ENCODE results near the gene ENAH.
"Not testable (repeated sequence)": the region's sequence is repeated elsewhere in the genome, so short reads cannot be mapped to it uniquely, and the experiment has no call there.

The ENAH gene

DNA sequence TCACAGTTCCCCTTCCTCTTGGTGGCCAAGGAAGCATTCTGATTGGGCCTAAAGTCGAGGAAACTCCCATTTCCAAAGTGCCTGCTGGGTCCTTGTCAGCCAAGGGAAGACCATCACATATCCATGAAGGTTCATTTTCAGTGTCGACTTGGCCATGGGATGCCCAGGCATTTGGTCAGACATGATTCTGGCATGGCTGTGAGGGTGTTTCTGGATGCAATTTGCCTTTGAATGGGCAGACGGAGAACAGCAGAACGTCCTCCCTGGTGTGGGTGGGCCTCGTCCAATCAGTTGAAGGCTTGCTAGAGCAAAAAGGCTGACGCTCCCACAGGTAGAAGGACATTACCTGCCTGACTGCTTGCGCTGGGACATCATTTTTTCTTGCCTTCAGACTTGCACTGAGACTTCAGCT is 176.8 kb downstream of the ENAH start:
- no peak for DNase-seq (ENCODE audit: low read depth in 1 of 2, low spot score in 1 of 2)

DNA sequence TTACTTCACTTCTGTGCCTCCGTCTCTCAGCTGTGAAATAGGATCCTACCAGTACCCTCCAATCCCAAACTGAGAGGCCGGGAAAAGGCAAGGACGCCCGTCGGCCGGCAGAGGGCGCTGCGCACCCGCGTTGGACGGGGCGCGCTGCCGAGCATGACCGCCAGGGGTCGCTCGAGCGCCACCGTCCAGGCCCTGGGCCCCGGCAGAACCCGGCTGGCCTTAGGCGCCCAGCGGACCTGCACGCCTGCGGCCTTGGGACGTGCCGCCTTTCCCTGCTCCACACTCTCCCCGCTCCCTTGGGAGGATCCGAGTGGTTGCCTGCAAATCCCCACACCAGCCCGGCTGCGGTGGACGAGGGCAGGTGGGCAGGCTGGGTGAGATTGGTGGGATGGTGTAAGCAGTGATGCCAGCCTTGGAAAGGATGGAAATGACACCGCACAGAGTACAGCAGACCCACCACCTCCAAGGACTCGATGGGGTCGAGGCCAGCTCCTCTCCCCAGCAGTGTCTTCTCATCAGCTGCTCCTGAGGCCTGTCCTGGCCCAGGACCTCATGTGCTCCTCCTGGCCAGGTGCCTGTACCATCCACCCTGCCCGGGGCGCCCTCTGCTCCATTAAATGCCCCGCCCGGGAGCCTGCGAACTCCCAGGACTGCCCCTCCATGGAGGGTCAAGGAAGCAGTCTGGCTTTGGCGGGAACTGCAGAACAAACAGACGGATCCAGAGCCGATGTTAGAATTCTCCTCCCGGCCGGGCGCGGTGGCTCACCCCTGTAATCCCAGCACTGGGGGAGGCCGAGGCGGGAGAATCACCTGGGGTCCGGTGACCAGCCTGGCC is 177.7 kb downstream of the ENAH start:
- DNase-seq (ENCODE audit: low read depth in 1 of 2, low spot score in 1 of 2) = peak; percentile 53 to 59

DNA sequence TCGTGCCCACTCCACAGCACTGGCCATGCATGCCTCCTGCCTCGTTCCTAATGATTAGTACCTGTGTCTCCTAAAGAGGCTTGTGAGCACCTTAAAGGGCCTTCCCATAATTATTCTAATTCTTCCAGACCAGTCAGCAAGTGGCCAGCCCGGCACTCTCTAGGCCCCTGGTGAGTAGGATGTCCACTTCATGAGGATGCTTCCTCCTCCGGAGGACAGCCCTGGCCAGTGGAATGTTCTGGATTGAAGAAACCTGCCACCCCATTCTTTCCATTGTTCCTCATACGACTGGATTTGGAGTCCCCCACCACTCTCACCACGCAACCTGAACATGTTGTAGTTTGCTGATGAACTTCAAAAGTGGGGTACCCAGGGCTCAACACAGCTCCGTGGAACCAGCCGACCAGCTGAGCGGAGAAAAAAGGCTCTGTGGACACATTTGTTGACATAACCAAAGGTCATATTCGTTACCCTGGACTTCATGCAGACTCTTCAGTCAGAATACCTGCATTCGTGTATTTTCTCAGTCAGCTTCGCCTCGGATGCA is 178.4 kb downstream of the ENAH start:
- DNase-seq (ENCODE audit: low read depth in 1 of 2, low spot score in 1 of 2) = no peak

DNA sequence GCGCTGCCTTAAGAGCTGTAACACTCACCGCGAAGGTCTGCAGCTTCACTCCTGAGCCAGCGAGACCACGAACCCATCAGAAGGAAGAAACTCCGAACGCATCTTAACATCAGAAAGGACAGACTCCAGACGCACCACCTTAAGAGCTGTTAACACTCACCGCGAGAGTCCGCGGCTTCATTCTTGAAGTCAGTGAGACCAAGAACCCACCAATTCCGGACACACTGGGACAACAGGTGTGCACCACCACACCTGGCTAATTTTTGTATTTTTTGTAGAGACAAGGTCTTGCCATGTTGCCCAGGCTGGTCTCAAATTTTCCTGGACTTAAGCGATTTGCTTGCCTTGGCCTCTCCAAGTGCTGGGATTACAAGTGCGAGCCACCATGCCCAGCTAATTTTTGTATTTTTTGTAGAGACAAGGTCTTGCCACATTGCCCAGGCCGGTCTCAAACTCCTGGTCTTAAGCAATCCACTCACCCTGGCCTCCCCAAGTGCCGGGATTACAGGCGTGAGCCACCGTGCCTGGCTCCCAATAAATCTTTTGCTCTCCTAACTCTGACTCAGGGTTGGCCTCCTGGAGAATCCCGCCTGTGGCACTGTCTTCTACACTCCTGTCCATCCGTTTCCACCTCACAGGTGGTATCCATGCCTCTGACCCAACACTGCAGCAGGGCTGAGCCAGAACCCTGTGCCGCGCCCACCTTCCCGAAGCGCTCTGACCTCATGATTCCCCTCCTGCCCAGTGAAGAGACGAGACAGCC is 179.1 kb downstream of the ENAH start:
- DNase-seq (ENCODE audit: low read depth in 1 of 2, low spot score in 1 of 2) = not testable (repeated sequence)

DNA sequence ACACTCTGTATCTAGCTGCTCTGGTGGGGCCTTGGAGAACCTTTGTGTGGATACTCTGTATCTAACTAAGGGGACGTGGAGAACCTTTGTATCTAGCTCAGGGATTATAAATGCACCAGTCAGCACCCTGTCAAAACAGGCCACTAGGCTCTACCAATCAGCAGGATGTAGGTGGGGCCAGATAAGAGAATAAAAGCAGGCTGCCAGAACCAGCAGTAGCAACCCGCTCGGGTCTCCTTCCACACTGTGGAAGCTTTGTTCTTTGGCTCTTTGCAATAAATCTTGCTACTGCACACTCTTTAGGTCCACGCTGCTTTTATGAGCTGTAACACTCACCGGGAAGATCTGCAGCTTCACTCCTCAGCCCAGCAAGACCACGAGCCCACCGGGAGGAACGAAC is 179.7 kb downstream of the ENAH start:
- not testable (repeated sequence) for DNase-seq (ENCODE audit: low read depth in 1 of 2, low spot score in 1 of 2)

DNA sequence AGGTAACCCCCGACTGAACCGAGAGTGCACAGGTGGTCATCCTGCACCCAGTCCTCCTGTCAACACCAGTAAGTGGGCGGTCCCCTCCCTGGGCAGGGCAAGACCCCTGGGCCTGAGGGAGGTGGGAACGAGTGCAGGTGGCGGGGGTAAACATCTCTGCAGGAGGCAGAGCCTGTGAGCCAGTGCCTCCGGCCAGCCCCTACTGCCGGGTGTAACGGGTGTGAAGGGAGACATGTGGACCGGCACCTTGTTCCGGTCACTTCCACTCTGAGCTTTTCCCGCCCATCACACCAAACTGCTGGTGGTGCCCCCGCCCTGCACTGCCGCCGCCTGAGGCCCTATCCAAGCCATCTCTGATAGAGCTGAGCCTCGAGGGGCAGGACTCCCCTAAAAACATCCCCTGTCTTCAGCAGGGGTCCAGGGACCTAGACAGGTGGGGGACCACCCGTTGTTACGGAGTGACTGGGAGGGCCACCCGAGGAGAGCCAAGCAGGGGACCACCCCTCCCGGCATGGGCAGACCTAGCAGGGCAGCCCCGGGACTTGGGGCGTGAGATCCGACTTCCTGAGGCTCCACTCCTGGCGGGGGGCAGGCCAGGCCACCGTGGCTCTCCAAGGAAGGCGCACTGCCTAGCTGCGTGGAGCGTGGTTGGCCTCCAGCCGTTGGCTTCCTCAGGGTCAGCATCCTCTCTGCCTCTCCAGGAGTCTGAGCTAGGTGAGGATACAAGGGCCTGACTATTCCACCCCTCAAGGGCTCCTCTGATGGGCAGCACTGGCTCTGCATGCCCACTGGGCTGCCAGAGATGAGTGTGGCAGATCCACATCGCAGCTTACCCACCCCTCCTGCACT is 181.2 kb downstream of the ENAH start:
- no peak for DNase-seq (ENCODE audit: low read depth in 1 of 2, low spot score in 1 of 2)

DNA sequence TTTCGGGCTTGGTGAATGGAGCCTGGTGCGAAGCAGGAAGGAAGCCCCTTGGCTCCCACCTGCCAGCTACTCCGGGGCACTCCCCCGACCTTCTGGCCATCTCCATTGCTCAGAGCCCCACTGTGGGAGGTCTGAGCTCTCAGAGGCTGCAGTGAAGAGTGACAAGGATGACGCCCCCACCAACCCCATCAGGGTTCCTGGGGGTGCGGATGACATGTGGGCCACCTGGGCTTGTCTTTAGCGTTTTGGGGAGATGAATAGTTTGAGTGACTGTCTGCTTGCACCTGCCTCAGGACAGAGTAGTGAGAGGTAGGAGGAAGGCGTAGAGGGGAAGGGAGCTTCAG is 181.8 kb downstream of the ENAH start:
- no peak for DNase-seq (ENCODE audit: low read depth in 1 of 2, low spot score in 1 of 2)

DNA sequence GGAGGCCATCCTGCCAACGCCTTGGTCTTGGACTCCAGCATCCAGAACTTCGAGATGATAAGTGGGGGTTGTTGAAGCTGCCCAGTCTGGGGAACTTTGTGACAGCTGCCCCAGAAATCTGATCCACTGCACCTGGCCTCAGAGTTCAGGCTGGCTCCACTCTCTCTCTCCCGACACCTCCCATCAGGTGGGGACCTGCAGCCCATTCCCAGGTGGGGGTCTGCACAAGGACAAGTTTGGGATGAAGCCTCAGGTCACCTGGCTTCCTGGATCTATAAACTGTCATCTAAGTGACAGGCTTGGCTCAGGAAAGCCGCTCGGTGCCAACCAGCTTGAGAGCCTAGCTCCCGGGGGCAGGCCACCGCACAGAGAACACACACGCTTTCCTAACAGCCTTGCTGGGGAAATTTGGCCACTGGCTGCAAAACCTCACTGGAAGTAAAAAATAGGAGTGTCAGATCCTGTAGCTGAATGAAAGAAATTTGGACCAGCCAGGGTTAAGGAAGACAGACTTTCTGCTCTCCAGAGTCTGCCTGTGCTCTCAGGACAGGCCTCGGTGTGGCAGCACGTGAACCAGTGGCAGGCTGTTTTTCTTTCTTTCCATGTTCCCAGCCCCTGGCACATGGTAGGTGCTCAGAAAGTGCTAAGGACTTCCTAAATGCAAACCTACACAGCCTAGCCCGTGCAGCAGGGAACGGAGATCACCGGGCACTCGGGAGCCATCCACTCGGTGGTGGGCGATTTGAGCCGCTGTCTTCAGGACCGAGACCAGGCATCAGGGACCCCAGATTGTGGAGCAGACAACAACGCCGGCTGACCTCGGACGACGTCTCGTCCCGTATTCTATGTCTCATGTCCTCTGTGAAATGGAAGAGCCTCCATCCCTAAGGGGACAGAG is 182.5 kb downstream of the ENAH start:
- DNase-seq (ENCODE audit: low read depth in 1 of 2, low spot score in 1 of 2) = no peak

DNA sequence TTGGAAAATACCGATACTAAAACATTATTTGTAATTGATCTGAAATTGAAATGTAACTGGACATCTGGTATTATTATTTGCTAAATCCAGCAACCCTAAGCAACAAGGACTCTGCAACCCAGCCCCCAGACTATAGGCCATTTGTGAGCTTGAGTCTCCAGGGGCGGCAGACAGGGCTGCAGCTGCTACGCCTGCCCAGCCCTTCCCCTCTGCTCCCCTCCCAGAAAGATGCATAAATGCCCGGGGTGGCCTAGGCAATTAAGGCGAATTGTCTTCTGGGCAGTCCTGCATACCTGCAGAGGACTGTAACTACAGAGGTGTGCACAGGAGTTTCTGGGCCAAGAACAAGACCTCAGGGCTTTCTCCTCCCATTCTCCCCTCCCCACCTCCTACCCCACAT is 183.9 kb downstream of the ENAH start:
- no peak for DNase-seq (ENCODE audit: low read depth in 1 of 2, low spot score in 1 of 2)

DNA sequence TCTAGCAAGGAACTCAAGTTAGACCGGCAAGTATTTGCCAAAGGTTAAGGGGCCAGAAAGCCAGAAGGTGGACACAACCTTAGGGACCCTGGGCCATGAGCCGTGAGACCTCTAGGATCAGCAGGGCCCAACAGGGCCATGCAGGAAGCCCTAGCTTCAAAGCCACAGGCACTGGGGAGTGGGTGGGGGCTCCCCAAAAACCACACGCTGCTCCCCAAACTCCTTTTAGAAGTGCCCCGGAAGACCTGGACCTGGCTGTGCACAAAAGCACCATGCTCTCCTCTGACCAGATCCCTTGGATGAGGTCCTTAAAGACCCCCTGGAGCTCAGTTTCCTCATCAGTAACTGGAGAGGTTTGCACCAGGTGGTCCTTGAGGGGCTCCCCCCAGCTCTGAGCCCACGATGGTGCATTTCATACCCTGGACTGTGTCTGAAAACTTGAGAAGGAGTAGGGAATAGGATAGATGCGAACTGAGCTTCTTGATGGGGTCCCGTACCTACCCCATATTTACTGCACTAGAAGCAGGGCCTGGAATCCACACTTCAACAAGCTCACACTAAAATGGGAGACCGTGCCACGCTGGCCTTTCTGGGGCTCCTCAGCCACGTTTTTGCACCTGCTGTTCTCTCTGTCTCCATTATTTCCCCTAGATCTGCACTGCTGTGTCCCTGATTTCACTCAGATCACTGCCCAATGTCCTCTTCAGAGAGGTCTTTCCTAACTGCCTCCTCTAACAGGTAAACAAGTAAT is 184.5 kb downstream of the ENAH start:
- no peak for DNase-seq (ENCODE audit: low read depth in 1 of 2, low spot score in 1 of 2)

DNA sequence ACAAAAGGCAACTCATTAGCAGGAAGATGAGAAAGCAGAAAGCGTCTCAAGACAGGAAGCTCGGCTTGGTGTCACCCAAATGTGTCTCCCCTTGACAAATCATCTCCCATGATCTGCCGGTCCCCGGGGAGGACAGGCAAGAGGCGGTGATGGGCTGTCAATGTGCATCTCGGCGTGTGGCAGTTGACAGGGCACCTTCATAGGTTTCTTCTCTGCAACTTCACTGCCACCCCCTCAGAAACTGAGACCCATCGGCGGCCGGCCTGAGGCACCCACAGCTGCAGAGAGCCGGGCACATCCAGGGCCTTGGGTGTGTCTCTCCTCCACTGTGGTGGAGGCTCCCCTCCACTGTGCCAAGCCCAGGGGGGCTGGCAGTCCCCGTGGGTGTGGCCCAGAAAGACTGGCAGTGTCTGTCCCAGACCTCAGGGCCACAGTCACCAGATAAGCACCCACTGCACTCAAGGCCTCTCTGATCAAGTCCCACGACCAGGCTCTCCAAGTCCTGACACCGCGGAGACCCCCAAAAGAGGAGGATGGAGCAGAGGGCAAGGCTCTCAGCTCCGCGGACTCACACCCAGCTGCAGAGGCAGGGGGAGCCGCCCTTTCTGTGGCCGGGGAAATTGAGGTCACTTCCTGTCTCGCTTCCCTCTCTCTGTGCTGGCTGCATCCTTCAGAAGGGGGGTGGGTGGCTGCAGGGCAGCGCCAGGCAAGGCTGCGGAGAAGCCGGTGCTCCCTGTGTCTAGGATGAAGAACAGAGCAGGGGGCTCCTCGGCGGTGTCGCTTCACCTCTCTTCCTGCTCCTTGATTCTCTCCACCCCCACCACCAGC is 185.5 kb downstream of the ENAH start:
- peak; percentile 56 to 60 for DNase-seq (ENCODE audit: low read depth in 1 of 2, low spot score in 1 of 2)

DNA sequence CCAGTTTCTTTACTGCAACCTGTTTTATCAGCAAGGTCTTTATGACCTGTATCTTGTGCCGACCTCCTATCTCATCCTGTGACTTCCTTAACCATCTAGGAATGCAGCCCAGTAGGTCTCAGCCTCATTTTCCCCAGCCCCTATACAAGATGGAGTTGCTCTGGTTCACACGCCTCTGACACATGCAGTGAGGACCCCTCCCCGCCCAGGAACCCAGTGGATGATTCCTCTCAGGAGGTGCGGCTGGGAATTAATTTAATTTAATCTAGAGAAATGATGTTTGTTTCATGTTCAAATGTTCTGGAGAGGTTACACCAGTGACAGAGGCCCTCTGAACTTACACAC is 186.1 kb downstream of the ENAH start:
- no peak for DNase-seq (ENCODE audit: low read depth in 1 of 2, low spot score in 1 of 2)

DNA sequence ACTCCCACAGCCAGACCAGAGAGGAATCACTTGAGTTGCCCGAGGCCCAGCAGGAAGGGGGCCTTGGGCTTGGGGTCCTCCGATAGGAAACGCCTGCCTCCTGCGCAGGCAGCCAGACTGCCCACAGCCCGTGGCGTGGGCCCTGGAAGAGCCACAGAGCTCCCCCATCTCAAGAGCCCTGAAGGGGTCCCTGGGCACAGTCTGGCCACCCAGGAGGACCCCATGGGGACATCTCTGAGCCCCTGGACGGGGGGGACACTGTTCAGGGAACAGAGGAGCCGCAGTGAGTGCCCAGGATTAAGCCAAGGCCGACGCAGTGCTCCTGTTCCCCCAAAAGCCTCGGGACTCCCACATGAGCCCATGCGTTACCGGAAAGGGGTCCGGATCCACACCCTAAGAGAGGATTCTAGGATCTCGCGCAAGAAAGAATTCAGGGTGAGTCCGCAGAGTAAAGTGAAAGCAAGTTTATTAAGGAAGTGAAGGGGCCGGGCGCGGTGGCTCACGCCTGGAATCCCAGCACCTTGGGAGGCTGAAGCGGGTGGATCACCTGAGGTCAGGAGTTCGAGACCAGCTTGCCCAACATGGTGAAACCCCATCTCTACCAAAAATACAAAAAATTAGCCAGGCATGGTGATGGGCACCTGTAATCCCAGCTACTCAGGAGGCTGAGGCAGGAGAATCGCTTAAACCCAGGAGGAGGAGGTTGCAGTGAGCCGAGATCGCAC is 187.0 kb downstream of the ENAH start:
- DNase-seq (ENCODE audit: low read depth in 1 of 2, low spot score in 1 of 2) = no peak

DNA sequence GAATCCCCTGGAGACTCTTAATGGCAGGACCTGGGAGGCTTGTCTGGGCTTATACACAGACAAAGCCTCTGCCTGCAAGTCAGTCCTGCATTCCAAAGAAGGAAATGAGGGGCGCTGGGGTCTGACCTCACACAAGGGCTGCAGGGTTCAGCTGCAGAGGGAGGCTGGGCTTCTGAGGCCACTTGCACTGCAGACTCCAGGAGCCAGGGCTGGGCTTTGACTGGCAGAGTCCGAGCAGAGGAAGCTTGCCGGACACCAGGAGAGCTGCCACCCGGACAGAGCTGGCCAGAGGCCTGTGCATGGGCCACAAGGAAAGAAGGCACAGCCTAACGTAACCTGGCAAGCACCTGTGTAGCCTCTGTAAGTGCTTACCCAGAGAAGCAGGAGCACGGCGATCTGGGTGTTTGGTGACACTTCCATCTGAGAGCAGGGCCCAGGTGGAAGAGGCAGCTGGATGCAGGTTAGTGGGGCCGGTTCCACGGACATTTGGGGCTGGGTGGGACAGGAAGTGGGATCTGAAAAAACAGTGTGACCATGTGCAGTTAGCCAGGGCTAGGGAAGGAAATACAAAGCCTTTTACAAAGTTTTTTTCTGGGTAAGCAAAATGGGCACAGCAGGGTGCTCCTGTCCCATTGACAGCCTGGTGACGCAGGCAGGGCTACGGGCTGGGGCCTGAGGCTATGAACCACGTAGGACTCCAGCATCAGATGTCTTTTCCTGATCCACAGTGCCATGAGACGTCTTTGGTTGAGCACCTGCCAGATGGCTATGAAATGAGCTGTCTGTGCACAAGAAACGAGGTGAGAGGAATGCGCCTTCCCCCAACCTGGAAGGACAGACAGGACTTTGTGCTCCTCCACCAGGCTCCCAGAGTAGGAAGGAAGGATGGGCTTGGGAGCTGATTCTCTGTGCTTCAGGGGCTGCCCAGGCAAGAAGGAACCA is 187.8 kb downstream of the ENAH start:
- no peak for DNase-seq (ENCODE audit: low read depth in 1 of 2, low spot score in 1 of 2)

DNA sequence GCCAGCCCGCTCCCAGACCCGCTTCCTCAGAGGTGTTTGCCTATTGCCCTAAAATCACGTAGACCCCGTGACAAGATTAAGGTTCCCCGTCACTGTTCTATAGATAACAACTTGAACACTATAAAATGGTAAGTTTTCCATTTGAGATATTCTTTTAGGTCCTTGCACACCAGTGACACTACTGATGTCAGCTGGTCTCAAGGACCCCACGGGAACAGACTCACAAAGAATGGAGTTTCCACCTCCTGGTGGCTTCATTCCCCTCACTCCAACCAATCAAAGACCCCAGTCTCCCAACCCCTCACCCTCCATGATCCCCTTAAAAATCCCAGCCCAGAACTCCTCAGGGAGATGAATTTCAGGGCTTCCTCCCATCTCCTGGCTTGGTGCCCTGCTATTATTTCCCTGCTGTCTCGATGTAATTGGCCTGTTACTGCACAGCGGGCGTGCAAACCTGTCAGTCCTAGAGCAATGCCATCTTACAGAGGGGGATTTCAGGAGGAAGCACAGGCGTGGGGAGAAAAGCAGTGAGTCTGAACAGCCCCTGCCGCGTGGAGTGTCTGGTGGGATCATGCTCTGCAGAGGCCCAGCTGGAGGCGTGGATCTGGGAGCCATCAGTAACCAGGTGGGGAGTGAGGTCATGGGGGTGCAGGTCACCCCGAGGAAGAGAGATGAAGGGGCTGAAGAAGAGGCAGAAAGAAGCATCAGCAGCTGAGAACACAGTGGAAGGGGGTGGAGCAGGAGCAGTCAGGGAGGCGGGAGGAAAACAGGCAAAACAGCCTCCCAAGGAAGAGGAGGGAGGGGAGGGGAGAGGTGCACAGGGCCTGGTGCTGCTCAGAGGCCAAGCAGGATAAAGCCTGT is 190.0 kb downstream of the ENAH start:
- DNase-seq (ENCODE audit: low read depth in 1 of 2, low spot score in 1 of 2) = no peak

DNA sequence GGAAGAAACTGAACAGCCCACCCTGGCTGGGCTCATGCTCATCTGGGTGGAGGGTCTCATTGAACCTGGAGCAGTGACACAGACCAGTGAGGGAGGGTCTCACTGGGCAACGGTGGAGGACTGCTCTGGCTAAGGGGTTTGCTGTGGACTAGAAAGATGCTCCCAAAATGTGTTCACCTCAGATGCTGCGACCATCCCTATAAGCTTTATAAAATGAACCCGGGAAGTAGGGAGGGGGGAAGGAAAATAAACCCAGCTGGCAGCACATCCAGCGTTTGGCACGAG is 190.6 kb downstream of the ENAH start:
- DNase-seq (ENCODE audit: low read depth in 1 of 2, low spot score in 1 of 2) = no peak
